LNCaP clone FGC (cell line): Measurements from ENCODE around the gene CACNG5.

ENCODE experiments used
- DNase-seq: peaks from one replicate; pipeline ENCODE4 v3.0.0-alpha.2; 2011; ENCODE audit warnings: low read depth
- H3K4me3 ChIP-seq: 2 replicates; pipeline ENCODE4 v1.5.1; 2011; ENCODE audit warnings: mild to moderate bottlenecking, low read depth, low read length, control low read depth
- TF ChIP-seq, protein P1 (sequence below): IDR thresholded peaks from 2 replicates; pipeline ENCODE4 v1.5.1; 2012; ENCODE audit warnings: mild to moderate bottlenecking; ENCODE audit not compliant: control insufficient read depth, insufficient read depth; ENCODE audit errors: extremely low read depth

CACNG5 gene

DNA sequence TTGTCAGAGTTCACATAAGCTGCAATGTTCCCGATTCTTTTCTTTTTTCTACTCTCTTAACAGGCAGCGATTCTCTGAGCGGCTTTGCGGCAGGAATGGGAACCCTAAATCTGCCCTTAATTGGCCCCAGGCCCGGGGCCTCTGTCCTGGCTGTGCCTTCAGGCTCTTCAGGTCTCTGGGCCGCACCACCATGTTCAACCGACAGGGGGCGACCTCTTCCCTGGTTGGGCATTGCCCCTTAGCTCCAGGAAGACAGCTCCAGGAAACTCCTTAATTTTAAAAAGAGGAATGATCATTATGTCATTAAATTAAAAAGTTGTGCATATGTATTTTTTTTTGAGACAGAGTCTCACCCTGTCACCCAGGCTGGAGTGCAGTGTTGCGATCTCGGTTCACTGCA is 20.3 kb downstream of the CACNG5 start:
- TF ChIP-seq, protein P1, sequence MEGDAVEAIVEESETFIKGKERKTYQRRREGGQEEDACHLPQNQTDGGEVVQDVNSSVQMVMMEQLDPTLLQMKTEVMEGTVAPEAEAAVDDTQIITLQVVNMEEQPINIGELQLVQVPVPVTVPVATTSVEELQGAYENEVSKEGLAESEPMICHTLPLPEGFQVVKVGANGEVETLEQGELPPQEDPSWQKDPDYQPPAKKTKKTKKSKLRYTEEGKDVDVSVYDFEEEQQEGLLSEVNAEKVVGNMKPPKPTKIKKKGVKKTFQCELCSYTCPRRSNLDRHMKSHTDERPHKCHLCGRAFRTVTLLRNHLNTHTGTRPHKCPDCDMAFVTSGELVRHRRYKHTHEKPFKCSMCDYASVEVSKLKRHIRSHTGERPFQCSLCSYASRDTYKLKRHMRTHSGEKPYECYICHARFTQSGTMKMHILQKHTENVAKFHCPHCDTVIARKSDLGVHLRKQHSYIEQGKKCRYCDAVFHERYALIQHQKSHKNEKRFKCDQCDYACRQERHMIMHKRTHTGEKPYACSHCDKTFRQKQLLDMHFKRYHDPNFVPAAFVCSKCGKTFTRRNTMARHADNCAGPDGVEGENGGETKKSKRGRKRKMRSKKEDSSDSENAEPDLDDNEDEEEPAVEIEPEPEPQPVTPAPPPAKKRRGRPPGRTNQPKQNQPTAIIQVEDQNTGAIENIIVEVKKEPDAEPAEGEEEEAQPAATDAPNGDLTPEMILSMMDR: peak; percentile 26
- no peak for DNase-seq
- no peak overlapping the region for H3K4me3 ChIP-seq

DNA sequence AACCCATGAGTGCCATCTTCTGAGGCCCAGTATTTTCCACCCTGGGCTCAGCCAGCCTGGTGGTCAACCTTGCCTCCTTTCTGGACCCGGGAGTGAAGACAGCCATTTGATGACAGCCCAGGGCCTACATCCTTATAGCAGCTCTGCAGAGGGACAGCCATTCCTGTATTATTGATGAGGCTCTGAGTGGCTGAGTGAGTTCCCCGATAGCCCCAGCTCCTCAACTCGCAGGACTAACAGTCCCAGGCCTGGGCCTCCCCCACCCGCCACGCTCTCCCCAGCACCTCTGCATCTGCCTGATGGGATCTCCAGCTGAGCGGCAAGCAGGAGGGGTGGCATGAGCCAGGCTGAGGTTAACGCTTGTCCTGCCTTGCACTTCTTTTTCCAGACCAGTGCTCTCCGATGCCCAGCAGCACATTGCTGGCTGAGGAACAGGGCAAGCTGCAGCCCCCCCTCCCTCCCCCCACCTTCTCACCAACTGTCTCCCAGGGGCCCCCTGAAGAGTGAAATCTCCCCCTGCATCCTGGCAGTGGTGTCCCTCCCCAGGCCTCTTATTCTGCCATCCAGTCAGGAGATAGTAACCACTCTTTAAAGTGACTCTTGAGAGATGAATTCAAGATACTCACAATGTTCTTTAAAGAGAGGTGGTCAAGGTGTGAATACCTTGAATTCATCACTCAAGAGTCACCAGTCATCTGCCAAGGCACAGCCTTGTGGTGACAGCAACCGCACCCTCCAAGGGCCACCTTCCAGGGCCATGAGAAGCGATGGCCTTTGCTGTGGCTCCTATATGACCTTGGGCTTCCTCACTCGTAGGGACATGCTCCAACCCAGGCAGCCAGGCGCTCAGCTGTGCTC is 23.5 kb downstream of the CACNG5 start:
- no peak for DNase-seq
- TF ChIP-seq, protein P1: no peak
- no peak overlapping the region for H3K4me3 ChIP-seq

DNA sequence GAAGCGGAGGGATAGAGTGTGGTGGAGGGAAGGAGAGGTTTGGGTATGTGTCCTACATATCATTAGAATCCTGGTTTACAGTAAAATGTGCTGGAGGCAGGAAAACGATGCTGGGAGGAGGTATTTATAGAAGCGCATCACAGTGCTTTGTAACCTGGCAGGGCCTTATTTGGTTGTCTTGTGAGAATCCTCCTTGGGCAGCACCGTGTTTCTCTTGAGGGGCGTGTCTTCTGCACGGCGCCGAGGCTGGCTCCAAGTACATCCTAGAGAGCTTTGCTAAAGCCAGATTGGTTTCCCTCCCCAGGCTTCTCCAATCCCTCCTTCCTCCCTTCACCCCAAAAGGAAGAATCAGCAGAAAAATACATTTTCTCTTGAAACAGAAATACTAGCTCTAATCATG is 24.4 kb downstream of the CACNG5 start:
- TF ChIP-seq, protein P1: no peak
- DNase-seq: no peak

DNA sequence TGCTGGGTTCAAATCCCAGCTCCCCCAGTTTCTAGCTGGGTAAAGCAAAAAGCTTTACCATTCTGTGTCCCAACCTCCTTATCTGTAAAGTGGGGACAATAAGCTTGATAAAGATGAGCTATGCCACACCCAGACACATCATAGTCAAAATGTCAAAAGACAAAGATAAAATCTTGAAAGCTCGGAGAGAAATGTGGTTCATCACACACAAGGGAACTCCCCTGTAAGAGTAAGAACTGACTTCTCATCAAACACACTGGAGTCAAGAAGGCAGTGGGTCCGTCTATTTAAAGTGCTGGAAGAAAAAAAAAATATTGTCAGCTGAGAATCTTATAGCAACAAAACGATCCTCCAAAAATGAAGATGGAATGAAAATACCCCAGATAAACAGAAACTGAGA is 25.3 kb downstream of the CACNG5 start:
- TF ChIP-seq, protein P1: no peak
- H3K4me3 ChIP-seq: no peak overlapping the region
- no peak for DNase-seq

More for the DNA sequence above, 24.4 kb downstream of the CACNG5 start:
- H3K4me3 ChIP-seq: no peak overlapping the region

DNA sequence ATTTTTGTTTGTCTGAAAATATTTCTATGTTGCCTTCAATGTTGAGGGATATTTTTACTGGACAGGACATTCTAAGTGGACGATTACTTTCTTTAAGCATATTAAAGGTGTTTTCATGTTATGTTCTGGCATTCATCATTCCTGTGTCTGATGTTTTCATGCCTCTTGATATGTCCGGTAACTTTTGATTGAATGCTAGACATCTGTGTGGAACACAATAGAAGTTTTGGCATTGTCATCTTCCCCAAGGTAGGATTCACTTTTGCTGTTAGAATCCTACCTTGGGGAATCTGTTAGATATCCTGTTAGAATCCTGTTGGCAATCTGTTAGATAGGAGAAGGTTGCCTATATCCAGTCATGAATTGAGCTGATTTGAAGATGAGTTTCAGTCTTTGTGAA is 28.9 kb downstream of the CACNG5 start:
- no peak overlapping the region for H3K4me3 ChIP-seq
- DNase-seq: no peak
- TF ChIP-seq, protein P1: no peak

DNA sequence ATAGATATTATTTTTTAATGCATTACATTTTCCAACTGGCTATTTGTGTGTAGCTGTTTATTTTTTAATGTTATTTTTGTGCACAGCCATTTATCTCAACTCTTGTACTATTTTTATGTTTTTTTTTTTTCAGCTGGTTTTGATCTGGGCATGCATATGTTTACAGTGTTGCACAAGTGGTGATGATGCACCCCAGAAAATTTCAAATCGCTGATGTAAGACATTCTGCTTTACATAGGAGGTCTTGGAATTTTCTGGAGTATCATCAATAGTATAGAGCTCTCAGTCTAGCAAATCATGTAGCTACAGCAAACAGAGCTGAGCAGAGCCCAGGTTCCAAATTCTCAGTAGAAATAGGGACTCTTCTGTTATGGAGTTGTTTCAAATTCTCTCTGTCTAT is 30.2 kb downstream of the CACNG5 start:
- no peak for DNase-seq
- TF ChIP-seq, protein P1: no peak
- no peak overlapping the region for H3K4me3 ChIP-seq

DNA sequence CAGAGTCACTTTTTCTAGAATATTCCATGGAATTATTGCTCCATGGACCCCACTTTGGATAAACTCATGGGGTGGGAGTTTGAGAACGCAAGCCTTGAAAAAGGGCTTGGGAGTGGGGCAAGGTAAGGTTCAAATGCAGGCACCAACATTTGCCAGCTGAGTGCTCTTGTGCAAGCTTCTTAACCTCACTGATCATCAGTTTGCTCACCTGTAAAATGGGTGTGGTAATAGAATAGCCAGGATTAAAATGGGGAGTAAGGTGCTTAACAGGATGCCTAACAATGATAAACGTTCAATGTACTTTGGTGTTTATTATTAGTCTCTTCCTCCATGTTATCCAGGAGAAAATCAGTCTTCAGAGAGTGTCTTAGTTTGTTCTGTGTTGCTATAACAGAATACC is 39.0 kb downstream of the CACNG5 start:
- TF ChIP-seq, protein P1: no peak
- H3K4me3 ChIP-seq: no peak overlapping the region
- DNase-seq: no peak
